ENCODE data around the gene OR10J1.

OR10J1 gene

GRCh38 chr1:159465191-159465603 lies 25.7 kb downstream of the OR10J1 start:
- no peaks in the 10 kb centered on the region for H3K36me3 ChIP-seq
- TF ChIP-seq CTCF (IDR thresholded peaks at IDR 0.05): no peak
- intact Hi-C loops (cut with DNase I; ENCODE audit: low total_unique reads): no loop called here

GRCh38 chr1:159468321-159468720 lies 28.8 kb downstream of the OR10J1 start:
- no peak for TF ChIP-seq CTCF (IDR thresholded peaks at IDR 0.05)
- Histone ChIP-seq H3K9me3 (no peaks in the 10 kb centered on the region), H3K4me3 (no peak overlapping the region), H3K36me3 (no peaks in the 10 kb centered on the region), H3K27ac (no peak overlapping the region), H3K4me1 (no peaks in the 10 kb centered on the region), H3K27me3 (no peaks in the 10 kb centered on the region)
- intact Hi-C loops (cut with DNase I; ENCODE audit: low total_unique reads): no loop called here
- no peak for DNase-seq

More at GRCh38 chr1:159465191-159465603, 25.7 kb downstream of the OR10J1 start:
- Histone ChIP-seq H3K4me1 (no peaks in the 10 kb centered on the region), H3K4me3 (no peak overlapping the region), H3K27ac (no peak overlapping the region), H3K9me3 (peaks cover 0 to 10% (median 3%) of the 10 kb centered on the region in 3 donors), H3K27me3 (no peaks in the 10 kb centered on the region)
- no peak for DNase-seq

- DNase-seq: no peak
- no peaks in the 10 kb centered on the region for H3K27me3 ChIP-seq
- no peak for TF ChIP-seq CTCF (IDR thresholded peaks at IDR 0.05)
- no peaks in the 10 kb centered on the region for H3K4me1 ChIP-seq
- H3K27ac ChIP-seq: no peak overlapping the region
- H3K9me3 ChIP-seq: no peaks in the 10 kb centered on the region
- no peaks in the 10 kb centered on the region for H3K36me3 ChIP-seq
- H3K4me3 ChIP-seq: no peak overlapping the region
- intact Hi-C loops (cut with DNase I; ENCODE audit: low total_unique reads): no loop called here
Observed at GRCh38 chr1:159469921-159470533, 30.5 kb downstream of the OR10J1 start.

- intact Hi-C loops (cut with DNase I; ENCODE audit: low total_unique reads): no loop called here
- DNase-seq: no peak
- no peaks in the 10 kb centered on the region for H3K27me3 ChIP-seq
- no peak overlapping the region for H3K4me3 ChIP-seq
- no peaks in the 10 kb centered on the region for H3K9me3 ChIP-seq
- no peaks in the 10 kb centered on the region for H3K36me3 ChIP-seq
- no peak overlapping the region for H3K27ac ChIP-seq
- TF ChIP-seq CTCF (IDR thresholded peaks at IDR 0.05): no peak
- H3K4me1 ChIP-seq: no peaks in the 10 kb centered on the region
Observed at GRCh38 chr1:159473335-159473734, 33.8 kb downstream of the OR10J1 start.

- Histone ChIP-seq H3K36me3 (no peaks in the 10 kb centered on the region), H3K27ac (no peak overlapping the region), H3K9me3 (no peaks in the 10 kb centered on the region), H3K4me3 (no peak overlapping the region), H3K4me1 (no peaks in the 10 kb centered on the region), H3K27me3 (no peaks in the 10 kb centered on the region)
- intact Hi-C loops (cut with DNase I; ENCODE audit: low total_unique reads): no loop called here
- DNase-seq: no peak
- no peak for TF ChIP-seq CTCF (IDR thresholded peaks at IDR 0.05)
Observed at GRCh38 chr1:159474926-159475325, 35.4 kb downstream of the OR10J1 start.

GRCh38 chr1:159483501-159483900 lies 44.0 kb downstream of the OR10J1 start:
- intact Hi-C loops (cut with DNase I; ENCODE audit: low total_unique reads): no loop called here
- DNase-seq: no peak

More at GRCh38 chr1:159483501-159483900, 44.0 kb downstream of the OR10J1 start:
- Histone ChIP-seq H3K9me3 (no peaks in the 10 kb centered on the region), H3K4me3 (no peak overlapping the region), H3K27ac (no peak overlapping the region), H3K36me3 (no peaks in the 10 kb centered on the region), H3K27me3 (no peaks in the 10 kb centered on the region), H3K4me1 (no peaks in the 10 kb centered on the region)
- no peak for TF ChIP-seq CTCF (IDR thresholded peaks at IDR 0.05)
